ENCODE results near the gene NFIB. TPM values are rescaled to one million over a fixed set of nuclear protein-coding genes. Genes with fewer than 3 reads are reported as not detected.

Gene NFIB
- total RNA-seq, 1 donor from 2014 or later: 11.6 TPM

- peaks cover 1% of the 10 kb centered on the region for H3K36me3 ChIP-seq (ENCODE audit: control insufficient read depth, insufficient read depth, low read length)
- no peak overlapping the region for H3K4me3 ChIP-seq (ENCODE audit: low read depth, low read length)
- no peaks in the 10 kb centered on the region for H3K27me3 ChIP-seq (ENCODE audit: control insufficient read depth, insufficient read depth, low read length)
- TF ChIP-seq CTCF (IDR thresholded peaks at IDR 0.05; ENCODE audit: insufficient read depth, low read length, severe bottlenecking): no peak
- DNase-seq (ENCODE audit: low read depth) (no peak), FAIRE-seq (no peak)
Measured at GRCh38 chr9:14258156-14258555, 55.8 kb downstream of the NFIB start.

GRCh38 chr9:14256588-14256987 lies 57.4 kb downstream of the NFIB start:
- DNase-seq (ENCODE audit: low read depth) (no peak), FAIRE-seq (peak; percentile 50)
- Histone ChIP-seq H3K27me3 (ENCODE audit: control insufficient read depth, insufficient read depth, low read length) (no peaks in the 10 kb centered on the region), H3K4me3 (ENCODE audit: low read depth, low read length) (no peak overlapping the region), H3K36me3 (ENCODE audit: control insufficient read depth, insufficient read depth, low read length) (no peaks in the 10 kb centered on the region)
- TF ChIP-seq CTCF (IDR thresholded peaks at IDR 0.05; ENCODE audit: insufficient read depth, low read length, severe bottlenecking): no peak

GRCh38 chr9:14251154-14252071 lies 62.5 kb downstream of the NFIB start:
- H3K27me3 ChIP-seq (ENCODE audit: control insufficient read depth, insufficient read depth, low read length): no peaks in the 10 kb centered on the region
- DNase-seq (ENCODE audit: low read depth) (peak; percentile 97), FAIRE-seq (peak; percentile 95)
- peaks cover 2% of the 10 kb centered on the region for H3K36me3 ChIP-seq (ENCODE audit: control insufficient read depth, insufficient read depth, low read length)
- no peak for TF ChIP-seq CTCF (IDR thresholded peaks at IDR 0.05; ENCODE audit: insufficient read depth, low read length, severe bottlenecking)
- no peak overlapping the region for H3K4me3 ChIP-seq (ENCODE audit: low read depth, low read length)

- peak; percentile 47 for DNase-seq (ENCODE audit: low read depth)
- no peaks in the 10 kb centered on the region for H3K27me3 ChIP-seq (ENCODE audit: control insufficient read depth, insufficient read depth, low read length)
- TF ChIP-seq CTCF (IDR thresholded peaks at IDR 0.05; ENCODE audit: insufficient read depth, low read length, severe bottlenecking): no peak
- FAIRE-seq: no peak
- H3K4me3 ChIP-seq (ENCODE audit: low read depth, low read length): no peak overlapping the region
- peaks cover 2% of the 10 kb centered on the region for H3K36me3 ChIP-seq (ENCODE audit: control insufficient read depth, insufficient read depth, low read length)
Measured at GRCh38 chr9:14250794-14251153, 63.2 kb downstream of the NFIB start.

- no peak for TF ChIP-seq CTCF (IDR thresholded peaks at IDR 0.05; ENCODE audit: insufficient read depth, low read length, severe bottlenecking)
- Histone ChIP-seq H3K27me3 (ENCODE audit: control insufficient read depth, insufficient read depth, low read length) (no peaks in the 10 kb centered on the region), H3K4me3 (ENCODE audit: low read depth, low read length) (no peak overlapping the region), H3K36me3 (ENCODE audit: control insufficient read depth, insufficient read depth, low read length) (peaks cover 2% of the 10 kb centered on the region)
- FAIRE-seq: no peak
- no peak for DNase-seq (ENCODE audit: low read depth)
Measured at GRCh38 chr9:14249527-14249926, 64.4 kb downstream of the NFIB start.

Data from bronchial epithelial cell (primary cell).